SK-N-SH (cell line): Measurements from ENCODE around the gene UBE2D1. TPM values are rescaled to one million over a fixed set of nuclear protein-coding genes. Genes with fewer than 3 reads are reported as not detected.

Source experiments
- CTCF ChIA-PET: fragments of 300-600, 350-600 bp; formaldehyde crosslinking; extraction: SDS; loops from one replicate; lab custom pipeline; 2021; lab: Yijun Ruan, JAX
- POLR2A ChIA-PET: fragments of 350-600 bp; sonication (Branson Sonifier 250); formaldehyde crosslinking; extraction: SDS; loops from one replicate; lab custom pipeline; 2020; ENCODE audit warnings: antibody characterized with exemption, inconsistent platforms; lab: Yijun Ruan, JAX
- DNase-seq: peaks from one replicate; pipeline ENCODE4 v3.0.0; 2012
- H2AFZ ChIP-seq: fragments of 200-600 bp; sonication (generic); 2 replicates; pipeline ENCODE4 v1.8.1; 2016; ENCODE audit warnings: antibody characterized with exemption, mild to moderate bottlenecking, low read depth
- H3F3A ChIP-seq: fragments of 200-600 bp; sonication (generic); replicated peaks from 2 replicates; pipeline ENCODE3; 2016; ENCODE audit warnings: antibody characterized with exemption, mild to moderate bottlenecking; ENCODE audit not compliant: insufficient read depth
- H3K27ac ChIP-seq, 2 experiments: fragments of 200-500 bp in 1 of 2; fragments of 200-600 bp in 1 of 2; sonication (Bioruptor generic) in 1 of 2; sonication (generic), shearing (Covaris generic) in 1 of 2; 2 replicates each; pipeline versions ENCODE4 v1.5.1 to v1.6.1; 2014 to 2016; ENCODE audit warnings: low read depth in 2 of 2, inconsistent platforms in 1 of 2, low read length in 1 of 2, mild to moderate bottlenecking in 1 of 2, mixed read lengths in 1 of 2
- H3K27me3 ChIP-seq: fragments of 200-600 bp; sonication (generic), shearing (Covaris generic); 2 replicates; pipeline ENCODE4 v1.6.1; 2016; ENCODE audit warnings: mixed run types; ENCODE audit not compliant: insufficient read depth
- H3K36me3 ChIP-seq, 2 experiments: fragments of 200-500 bp in 1 of 2; fragments of 200-600 bp in 1 of 2; sonication (Bioruptor generic) in 1 of 2; sonication (generic) in 1 of 2; replicated peaks in 1 of 2; 2 replicates each; pipeline versions ENCODE3 to v1.5.1; 2014 to 2016; ENCODE audit warnings: low read length in 1 of 2, mild to moderate bottlenecking in 1 of 2; ENCODE audit not compliant: insufficient read depth in 2 of 2, control insufficient read depth in 1 of 2
- H3K4me1 ChIP-seq, 2 experiments: fragments of 200-500 bp in 1 of 2; fragments of 200-600 bp in 1 of 2; sonication (Bioruptor generic) in 1 of 2; sonication (generic), shearing (Covaris generic) in 1 of 2; 2 replicates each; pipeline versions ENCODE4 v1.5.1 to v1.6.1; 2014 to 2016; ENCODE audit warnings: low read depth in 1 of 2, low read length in 1 of 2, mixed run types in 1 of 2; ENCODE audit not compliant: insufficient read depth in 2 of 2, control insufficient read depth in 1 of 2
- H3K4me2 ChIP-seq: fragments of 200-600 bp; sonication (generic), shearing (Covaris generic); 2 replicates; pipeline ENCODE4 v1.6.1; 2017; ENCODE audit warnings: mixed run types
- H3K4me3 ChIP-seq, 2 experiments: fragments of 200-500 bp in 1 of 2; fragments of 200-600 bp in 1 of 2; sonication (Bioruptor generic) in 1 of 2; sonication (generic), shearing (Covaris generic) in 1 of 2; 2 replicates each; pipeline versions ENCODE4 v1.5.1 to v1.8.1; 2014 to 2016; ENCODE audit warnings: low read depth in 2 of 2, inconsistent platforms in 1 of 2, low read length in 1 of 2, mild to moderate bottlenecking in 1 of 2, mixed read lengths in 1 of 2, moderate library complexity in 1 of 2
- H3K79me2 ChIP-seq: fragments of 200-600 bp; sonication (generic); 2 replicates; pipeline ENCODE4 v1.8.1; 2017; ENCODE audit warnings: mild to moderate bottlenecking; ENCODE audit not compliant: insufficient read depth
- H3K9ac ChIP-seq: fragments of 200-600 bp; sonication (generic); 2 replicates; pipeline ENCODE4 v1.6.1; 2017; ENCODE audit warnings: mixed run types
- H3K9me2 ChIP-seq: fragments of 200-600 bp; sonication (generic); 2 replicates; pipeline ENCODE4 v1.6.1; 2017; ENCODE audit warnings: mixed run types
- H3K9me3 ChIP-seq: fragments of 200-600 bp; sonication (generic); 2 replicates; pipeline ENCODE4 v1.6.1; 2017; ENCODE audit warnings: mixed run types, mild to moderate bottlenecking, moderate library complexity
- H4K20me1 ChIP-seq: fragments of 200-600 bp; sonication (generic); 2 replicates; pipeline ENCODE4 v1.6.1; 2017; ENCODE audit warnings: mild to moderate bottlenecking, mixed run types; ENCODE audit not compliant: insufficient read depth
- ELF1 ChIP-seq: IDR thresholded peaks from 2 replicates; pipeline ENCODE4 v1.4.0; 2012
- EZH2phosphoT487 ChIP-seq: fragments of 200-600 bp; sonication (generic); IDR thresholded peaks from 2 replicates; pipeline ENCODE4 v1.6.1; 2017; ENCODE audit warnings: low read depth, mixed run types, mild to moderate bottlenecking, antibody characterized with exemption, moderate library complexity, borderline replicate concordance
- GABPA ChIP-seq: IDR thresholded peaks from 2 replicates; pipeline ENCODE4 v1.4.0; 2012; ENCODE audit warnings: low read depth, mild to moderate bottlenecking
- IRF3 ChIP-seq: fragments of 150-350 bp; IDR thresholded peaks from 2 replicates; pipeline ENCODE4 v1.6.1; 2016; ENCODE audit warnings: mild to moderate bottlenecking, low read depth, low read length
- JUND ChIP-seq: IDR thresholded peaks from 2 replicates; pipeline ENCODE4 v1.4.0; 2012
- MEF2A ChIP-seq: IDR thresholded peaks from 2 replicates; pipeline ENCODE4 v1.4.0; 2012; ENCODE audit warnings: low read depth, borderline replicate concordance
- NFIC ChIP-seq: IDR thresholded peaks from 2 replicates; pipeline ENCODE4 v1.4.0; 2012; ENCODE audit warnings: borderline replicate concordance
- NRF1 ChIP-seq: IDR thresholded peaks from 2 replicates; pipeline ENCODE4 v1.6.1; 2012; ENCODE audit warnings: low read depth, mild to moderate bottlenecking, low read length
- POLR2AphosphoS5 ChIP-seq: IDR thresholded peaks from 2 replicates; pipeline ENCODE4 v1.6.1; 2012; ENCODE audit warnings: low read depth, low read length
- RAD21 ChIP-seq: IDR thresholded peaks from 2 replicates; pipeline ENCODE4 v1.6.1; 2012; ENCODE audit warnings: mild to moderate bottlenecking, low read length
- RCOR1 ChIP-seq: fragments of 150-350 bp; IDR thresholded peaks from 2 replicates; pipeline ENCODE4 v1.6.1; 2017; ENCODE audit warnings: antibody characterized with exemption, low read length
- RFX5 ChIP-seq: IDR thresholded peaks from 2 replicates; pipeline ENCODE4 v1.6.1; 2012; ENCODE audit warnings: mild to moderate bottlenecking, improper control_type of control experiment, low read length
- SIN3A ChIP-seq: IDR thresholded peaks from 2 replicates; pipeline ENCODE4 v1.6.1; 2012; ENCODE audit warnings: low read depth, mild to moderate bottlenecking, low read length, moderate library complexity, borderline replicate concordance
- SMC3 ChIP-seq: IDR thresholded peaks from 2 replicates; pipeline ENCODE4 v1.6.1; 2012; ENCODE audit warnings: low read depth, low read length, improper control_type of control experiment
- TAF1 ChIP-seq: IDR thresholded peaks from 2 replicates; pipeline ENCODE4 v1.6.1; 2012; ENCODE audit warnings: low read depth, mild to moderate bottlenecking, low read length, moderate library complexity, borderline replicate concordance
- TCF12 ChIP-seq: IDR thresholded peaks from 2 replicates; pipeline ENCODE4 v1.4.0; 2012
- TEAD4 ChIP-seq: IDR thresholded peaks from 2 replicates; pipeline ENCODE4 v1.4.0; 2012; ENCODE audit warnings: mild to moderate bottlenecking, borderline replicate concordance; ENCODE audit not compliant: insufficient read depth
- YY1 ChIP-seq: IDR thresholded peaks from 2 replicates; pipeline ENCODE4 v1.4.0; 2012; ENCODE audit warnings: low read depth, mild to moderate bottlenecking
- WGBS: methylation state at CpG from one replicate; pipeline ENCODE4 v1.1.6; 2017; ENCODE audit warnings: low lambda C conversion rate; 5-methylcytosine and 5-hydroxymethylcytosine counted together
- polyA plus RNA-seq, 3 experiments: library from polyadenylated mRNA; depleted of rRNA; stranded (reverse); fragments of >200 nt; gene quantifications; 2 replicates each; pipeline ENCODE4 v1.2.3, GENCODE V29; 2012
- TF ChIP-seq, protein P1 (sequence below): IDR thresholded peaks from 2 replicates; pipeline ENCODE4 v1.4.0; 2012; ENCODE audit warnings: low read depth, borderline replicate concordance

The UBE2D1 gene
- polyA plus RNA-seq, 1 of the 3 experiments (the other 2 are of a cell fraction) = 8.7 TPM

DNA sequence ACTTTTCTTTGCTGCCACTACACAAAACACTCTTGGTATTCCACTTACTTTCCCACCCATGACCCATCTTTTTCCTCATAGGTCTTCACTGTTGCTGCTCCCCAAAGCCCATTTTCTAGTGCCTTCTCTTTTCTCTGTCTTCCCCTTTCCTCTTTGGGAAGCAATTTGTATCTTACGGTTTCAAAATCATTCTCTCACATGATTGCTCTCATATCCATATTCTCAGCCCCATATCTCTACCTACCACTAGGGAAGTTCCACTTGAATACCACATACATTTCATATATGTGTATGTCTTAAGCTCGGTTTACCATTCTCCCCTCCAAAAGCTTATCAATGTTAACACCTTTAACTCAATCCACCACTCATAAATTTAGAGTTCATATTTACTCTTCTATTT lies 3.2 kb upstream of the UBE2D1 start:
- Histone ChIP-seq H3K9ac (no peak overlapping the region), H3K9me3 (no peaks in the 10 kb centered on the region), H3K9me2 (no peaks in the 10 kb centered on the region), H3K36me3 (no peaks in the 10 kb centered on the region), H3K79me2 (peaks cover 16% of the 10 kb centered on the region), H4K20me1 (peaks cover 9% of the 10 kb centered on the region; the same call in 1 of the 2 replicates), H3K4me3 (no peak overlapping the region), H3K4me1 (peaks cover 6% of the 10 kb centered on the region in 2 experiments; a peak in 3 of 4 replicates), H3K4me2 (no peak overlapping the region), H2AFZ (no peak overlapping the region), H3K27me3 (no peaks in the 10 kb centered on the region; the same call in 1 of the 2 replicates), H3K27ac (no peak overlapping the region), H3F3A (no peaks in the 10 kb centered on the region)
- 75% methylated on average over 2 of the region's 2 CpGs for WGBS
- CTCF ChIA-PET = interaction anchor here (0.7 kb wide), 1 partner anchor 30 kb away, joined by 3 read pairs; no protein-coding TSS in a partner anchor
- no peak for DNase-seq
- TF ChIP-seq RCOR1 = no peak
- TF ChIP-seq POLR2AphosphoS5 = no peak
- TF ChIP-seq, protein P1, sequence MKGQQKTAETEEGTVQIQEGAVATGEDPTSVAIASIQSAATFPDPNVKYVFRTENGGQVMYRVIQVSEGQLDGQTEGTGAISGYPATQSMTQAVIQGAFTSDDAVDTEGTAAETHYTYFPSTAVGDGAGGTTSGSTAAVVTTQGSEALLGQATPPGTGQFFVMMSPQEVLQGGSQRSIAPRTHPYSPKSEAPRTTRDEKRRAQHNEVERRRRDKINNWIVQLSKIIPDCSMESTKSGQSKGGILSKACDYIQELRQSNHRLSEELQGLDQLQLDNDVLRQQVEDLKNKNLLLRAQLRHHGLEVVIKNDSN = no peak
- TF ChIP-seq RFX5 = no peak
- TF ChIP-seq TEAD4 = no peak
- no peak for TF ChIP-seq TAF1
- no peak for TF ChIP-seq EZH2phosphoT487
- no peak for TF ChIP-seq NFIC
- no peak for TF ChIP-seq IRF3
- no peak for TF ChIP-seq YY1
- TF ChIP-seq MEF2A = no peak
- TF ChIP-seq RAD21 = no peak
- TF ChIP-seq SMC3 = no peak
- TF ChIP-seq NRF1 = no peak
- TF ChIP-seq GABPA = no peak
- no peak for TF ChIP-seq JUND
- TF ChIP-seq SIN3A = no peak
- TF ChIP-seq TCF12 = no peak
- TF ChIP-seq ELF1 = no peak
- POLR2A ChIA-PET = no interaction called here
